HG03342 (cell line): ENCODE results near the gene GOLGA8B.
A peak's percentile ranks its signal among the peaks of the same experiment; 100 is the strongest.
"Not testable (repeated sequence)": the region's sequence is repeated elsewhere in the genome, so short reads cannot be mapped to it uniquely, and the experiment has no call there.

ENCODE experiments used
- ATAC-seq: cut with Tn5 transposase; IDR thresholded peaks from one replicate; pipeline ENCODE4 v1.9.1; 2021; ENCODE audit warnings: mild to moderate bottlenecking, moderate library complexity; ENCODE audit not compliant: unreplicated experiment

GOLGA8B gene

GRCh38 chr15:34583399-34584329 is at the start of gene GOLGA8B:
GOLGA8B (minus strand) TSS chr15:34583651; CDS start chr15:34535912, 47,739 bp downstream.
- ATAC-seq: peak; percentile 55

GRCh38 chr15:34633165-34633564 is 49.7 kb upstream of the GOLGA8B start:
- not testable (repeated sequence) for ATAC-seq

GRCh38 chr15:34628577-34629152 is 45.2 kb upstream of the GOLGA8B start:
- ATAC-seq: no peak

GRCh38 chr15:34625007-34625406 is 41.6 kb upstream of the GOLGA8B start:
- ATAC-seq: no peak

- ATAC-seq: no peak
Measured at GRCh38 chr15:34621675-34622074, 38.2 kb upstream of the GOLGA8B start.

GRCh38 chr15:34620814-34621213 is 37.4 kb upstream of the GOLGA8B start:
- ATAC-seq: no peak

GRCh38 chr15:34620142-34620541 is 36.7 kb upstream of the GOLGA8B start:
- ATAC-seq: no peak

- no peak for ATAC-seq
Measured at GRCh38 chr15:34619151-34619550, 35.7 kb upstream of the GOLGA8B start.

GRCh38 chr15:34618073-34618472 is 34.6 kb upstream of the GOLGA8B start:
- ATAC-seq: no peak

- no peak for ATAC-seq
Measured at GRCh38 chr15:34616613-34617012, 33.2 kb upstream of the GOLGA8B start.

- ATAC-seq: no peak
Measured at GRCh38 chr15:34613997-34614396, 30.5 kb upstream of the GOLGA8B start.

- no peak for ATAC-seq
Measured at GRCh38 chr15:34613301-34613700, 29.9 kb upstream of the GOLGA8B start.

GRCh38 chr15:34610354-34610753 is 26.9 kb upstream of the GOLGA8B start:
- ATAC-seq: no peak

GRCh38 chr15:34609102-34610057 is 25.9 kb upstream of the GOLGA8B start:
- ATAC-seq: no peak

- ATAC-seq: no peak
Measured at GRCh38 chr15:34608517-34608916, 25.1 kb upstream of the GOLGA8B start.

GRCh38 chr15:34607832-34608231 is 24.4 kb upstream of the GOLGA8B start:
- ATAC-seq: no peak

GRCh38 chr15:34606545-34606944 is 23.1 kb upstream of the GOLGA8B start:
- ATAC-seq: no peak

GRCh38 chr15:34606131-34606530 is 22.7 kb upstream of the GOLGA8B start:
- no peak for ATAC-seq

GRCh38 chr15:34603095-34603494 is 19.6 kb upstream of the GOLGA8B start:
- no peak for ATAC-seq

- ATAC-seq: no peak
Measured at GRCh38 chr15:34600923-34601322, 17.5 kb upstream of the GOLGA8B start.
